ENCODE data around the gene CILP2.

The CILP2 gene

GRCh38 chr19:19538061-19538784 lies at the start of gene CILP2:
Gene CILP2, plus strand, starts transcription at chr19:19538265. Its CDS starts 85 bp downstream, at chr19:19538350.
- no peak for DNase-seq (ENCODE audit: low read depth in 2 of 2)

GRCh38 chr19:19488875-19489690 lies 49.0 kb upstream of the CILP2 start:
- peak; percentile 65 to 67 for DNase-seq (ENCODE audit: low read depth in 2 of 2)

GRCh38 chr19:19489804-19490204 lies 48.3 kb upstream of the CILP2 start:
- no peak for DNase-seq (ENCODE audit: low read depth in 2 of 2)

- DNase-seq (ENCODE audit: low read depth in 2 of 2): peak; percentile 61 to 75
Observed at GRCh38 chr19:19490214-19490968, 47.7 kb upstream of the CILP2 start.

- DNase-seq (ENCODE audit: low read depth in 2 of 2): no peak
Observed at GRCh38 chr19:19491321-19492025, 46.6 kb upstream of the CILP2 start.

GRCh38 chr19:19492026-19492610 lies 45.9 kb upstream of the CILP2 start:
- no peak for DNase-seq (ENCODE audit: low read depth in 2 of 2)

GRCh38 chr19:19493841-19494546 lies 44.1 kb upstream of the CILP2 start:
- DNase-seq (ENCODE audit: low read depth in 2 of 2): no peak

- no peak for DNase-seq (ENCODE audit: low read depth in 2 of 2)
Observed at GRCh38 chr19:19495614-19496603, 42.2 kb upstream of the CILP2 start.

- no peak for DNase-seq (ENCODE audit: low read depth in 2 of 2)
Observed at GRCh38 chr19:19498255-19498991, 39.6 kb upstream of the CILP2 start.

- no peak for DNase-seq (ENCODE audit: low read depth in 2 of 2)
Observed at GRCh38 chr19:19499272-19499995, 38.6 kb upstream of the CILP2 start.

GRCh38 chr19:19500975-19501644 lies 37.0 kb upstream of the CILP2 start:
- DNase-seq (ENCODE audit: low read depth in 2 of 2): no peak

- no peak for DNase-seq (ENCODE audit: low read depth in 2 of 2)
Observed at GRCh38 chr19:19501798-19502197, 36.3 kb upstream of the CILP2 start.

- no peak for DNase-seq (ENCODE audit: low read depth in 2 of 2)
Observed at GRCh38 chr19:19502281-19502680, 35.8 kb upstream of the CILP2 start.

GRCh38 chr19:19502808-19503602 lies 35.1 kb upstream of the CILP2 start:
- no peak for DNase-seq (ENCODE audit: low read depth in 2 of 2)

- DNase-seq (ENCODE audit: low read depth in 2 of 2): no peak
Observed at GRCh38 chr19:19504754-19505668, 33.1 kb upstream of the CILP2 start.

Data from stimulated activated CD4-positive, alpha-beta T cell treated with anti-CD3 and anti-CD28 coated beads, Interleukin-12 subunit alpha, Interleukin-12 subunit beta, amount 100 ng/mL, for 24 hours (primary cell).